ENCODE measurements around the gene EYA2. TPM values are rescaled to one million over a fixed set of nuclear protein-coding genes. Genes with fewer than 3 reads are reported as not detected.

Gene EYA2
- total and polyA plus RNA-seq, 2 of the 4 experiments (the other 2 are of a cell fraction) = 2.3 to 5.4 TPM

GRCh38 chr20:47221036-47221625 is 326.5 kb downstream of the EYA2 start:
- no peak overlapping the region for H2AK5ac ChIP-seq (ENCODE audit: low read depth, low read length)
- H4K20me1 ChIP-seq (ENCODE audit: insufficient read depth, low read length) = no peaks in the 10 kb centered on the region
- ATAC-seq (ENCODE audit: low read depth) = no peak
- H4K5ac ChIP-seq (ENCODE audit: low read depth, low read length) = no peak overlapping the region
- TF ChIP-seq RAD21 (IDR thresholded peaks at IDR 0.05; ENCODE audit: low read length) = no peak
- no peak for TF ChIP-seq FOS (IDR thresholded peaks at IDR 0.05; ENCODE audit: low read depth, low read length)
- TF ChIP-seq SMC3 (IDR thresholded peaks at IDR 0.05; ENCODE audit: low read depth, low read length) = no peak
- TF ChIP-seq MAZ (IDR thresholded peaks at IDR 0.05; ENCODE audit: borderline replicate concordance, low read depth, low read length) = no peak
- TF ChIP-seq BHLHE40 (IDR thresholded peaks at IDR 0.05; ENCODE audit: low read depth, low read length) = no peak
- no peak for TF ChIP-seq RFX5 (IDR thresholded peaks at IDR 0.05; ENCODE audit: low read depth, low read length)
- TF ChIP-seq NFE2L2 (IDR thresholded peaks at IDR 0.05; ENCODE audit: low read depth, low read length) = no peak
- TF ChIP-seq RCOR1 (IDR thresholded peaks at IDR 0.05; ENCODE audit: insufficient replicate concordance, low read length) = no peak
- no peak for TF ChIP-seq POLR2A (IDR thresholded peaks at IDR 0.05; ENCODE audit: low read depth, low read length)
- no peak for TF ChIP-seq MAFK (IDR thresholded peaks at IDR 0.05; ENCODE audit: low read depth, low read length)
- no peak for TF ChIP-seq MXI1 (IDR thresholded peaks at IDR 0.05; ENCODE audit: borderline replicate concordance, low read depth, low read length)
- TF ChIP-seq CEBPB (IDR thresholded peaks at IDR 0.05; ENCODE audit: low read depth, low read length) = no peak
- H3K56ac ChIP-seq (ENCODE audit: extremely low read depth, insufficient read depth, low read length) = no peak overlapping the region
- no peak overlapping the region for H4K91ac ChIP-seq (ENCODE audit: insufficient read depth, low read depth, low read length)
- DNase-seq = no peak
- H3K23ac ChIP-seq (ENCODE audit: low read depth, low read length) = no peak overlapping the region
- H4K8ac ChIP-seq (ENCODE audit: low read depth in 2 of 2, low read length in 2 of 2) = no peak overlapping the region
- no peak overlapping the region for H3K4me2 ChIP-seq (ENCODE audit: low read depth, low read length)
- ChIA-PET CTCF (interaction anchor here (0.5 to 4.7 kb wide), 2 partner anchors 31 to 163 kb away, joined by 3 to 20 read pairs; no protein-coding TSS in a partner anchor), POLR2A (ENCODE audit: unreplicated experiment) (no interaction called here)
- H3K4ac ChIP-seq (ENCODE audit: low read depth, low read length) = no peak overlapping the region
- no peaks in the 10 kb centered on the region for H3K4me1 ChIP-seq (ENCODE audit: control insufficient read depth, insufficient read depth, low read length)
- H3K9me3 ChIP-seq (ENCODE audit: control insufficient read depth, insufficient read depth, low read length) = no peaks in the 10 kb centered on the region
- H3K18ac ChIP-seq (ENCODE audit: low read depth, low read length) = no peak overlapping the region
- H2BK15ac ChIP-seq (ENCODE audit: low read depth, low read length) = no peak overlapping the region
- intact Hi-C loops (cut with micrococcal nuclease) = no loop called here
- H3K9me1 ChIP-seq (ENCODE audit: insufficient read depth, low read length) = peaks cover 2% of the 10 kb centered on the region; the same call in 1 of the 2 replicates
- no peak overlapping the region for H3K9ac ChIP-seq (ENCODE audit: low read depth, low read length)
- no peak overlapping the region for H2BK20ac ChIP-seq (ENCODE audit: low read depth, low read length)
- H2BK5ac ChIP-seq (ENCODE audit: low read depth, low read length, poor library complexity, severe bottlenecking) = no peak overlapping the region
- H3K4me3 ChIP-seq (ENCODE audit: insufficient read depth, low read depth, low read length) = no peak overlapping the region
- in situ Hi-C loops (cut with MboI; ENCODE audit: low sequenced_read_pairs) = no loop called here
- 100% methylated on average over 4 of the region's 16 CpGs; no CpG with 5 or more reads in 1 of the 2 experiments for WGBS, 2 experiments (ENCODE audit: extremely low coverage in 2 of 2, insufficient read length in 1 of 2)
- dilution Hi-C loops (cut with HindIII; ENCODE audit: low sequenced_read_pairs, unreplicated experiment) = no loop called here
- H3K36me3 ChIP-seq (ENCODE audit: control insufficient read depth, insufficient read depth, low read length) = peaks cover 39% of the 10 kb centered on the region
- H3K27ac ChIP-seq (ENCODE audit: insufficient read depth, low read length) = no peak overlapping the region
- H3K27me3 ChIP-seq (ENCODE audit: control insufficient read depth, insufficient read depth, low read length) = no peaks in the 10 kb centered on the region
- peaks cover 13 to 28% of the 10 kb centered on the region in 2 experiments; a peak in 3 of 4 replicates for H3K79me1 ChIP-seq (ENCODE audit: low read depth in 1 of 2, low read length in 2 of 2)
- BruUV-seq (replicated peaks) = no TSS peak
- no peak overlapping the region for H2BK120ac ChIP-seq (ENCODE audit: low read depth, low read length)
- no peak overlapping the region for H3K14ac ChIP-seq (replicated peaks; ENCODE audit: low read depth, low read length)
- no peak overlapping the region for H2AFZ ChIP-seq (replicated peaks; ENCODE audit: low read length, poor library complexity)
- H2AK9ac ChIP-seq (replicated peaks; ENCODE audit: low read depth, low read length, poor library complexity) = no peak overlapping the region

All from IMR-90 (cell line).